Measurements from ENCODE around the gene MX2. TPM values are rescaled to one million over a fixed set of nuclear protein-coding genes. Genes with fewer than 3 reads are reported as not detected.

The MX2 gene, protein sequence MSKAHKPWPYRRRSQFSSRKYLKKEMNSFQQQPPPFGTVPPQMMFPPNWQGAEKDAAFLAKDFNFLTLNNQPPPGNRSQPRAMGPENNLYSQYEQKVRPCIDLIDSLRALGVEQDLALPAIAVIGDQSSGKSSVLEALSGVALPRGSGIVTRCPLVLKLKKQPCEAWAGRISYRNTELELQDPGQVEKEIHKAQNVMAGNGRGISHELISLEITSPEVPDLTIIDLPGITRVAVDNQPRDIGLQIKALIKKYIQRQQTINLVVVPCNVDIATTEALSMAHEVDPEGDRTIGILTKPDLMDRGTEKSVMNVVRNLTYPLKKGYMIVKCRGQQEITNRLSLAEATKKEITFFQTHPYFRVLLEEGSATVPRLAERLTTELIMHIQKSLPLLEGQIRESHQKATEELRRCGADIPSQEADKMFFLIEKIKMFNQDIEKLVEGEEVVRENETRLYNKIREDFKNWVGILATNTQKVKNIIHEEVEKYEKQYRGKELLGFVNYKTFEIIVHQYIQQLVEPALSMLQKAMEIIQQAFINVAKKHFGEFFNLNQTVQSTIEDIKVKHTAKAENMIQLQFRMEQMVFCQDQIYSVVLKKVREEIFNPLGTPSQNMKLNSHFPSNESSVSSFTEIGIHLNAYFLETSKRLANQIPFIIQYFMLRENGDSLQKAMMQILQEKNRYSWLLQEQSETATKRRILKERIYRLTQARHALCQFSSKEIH
- total RNA-seq (2022; extraction: Qiagen RNA extraction; ENCODE audit: low read depth) = 0.02 to 0.08 TPM (median 0.07 TPM) in 4 of 5 replicates, not detected in the other

DNA sequence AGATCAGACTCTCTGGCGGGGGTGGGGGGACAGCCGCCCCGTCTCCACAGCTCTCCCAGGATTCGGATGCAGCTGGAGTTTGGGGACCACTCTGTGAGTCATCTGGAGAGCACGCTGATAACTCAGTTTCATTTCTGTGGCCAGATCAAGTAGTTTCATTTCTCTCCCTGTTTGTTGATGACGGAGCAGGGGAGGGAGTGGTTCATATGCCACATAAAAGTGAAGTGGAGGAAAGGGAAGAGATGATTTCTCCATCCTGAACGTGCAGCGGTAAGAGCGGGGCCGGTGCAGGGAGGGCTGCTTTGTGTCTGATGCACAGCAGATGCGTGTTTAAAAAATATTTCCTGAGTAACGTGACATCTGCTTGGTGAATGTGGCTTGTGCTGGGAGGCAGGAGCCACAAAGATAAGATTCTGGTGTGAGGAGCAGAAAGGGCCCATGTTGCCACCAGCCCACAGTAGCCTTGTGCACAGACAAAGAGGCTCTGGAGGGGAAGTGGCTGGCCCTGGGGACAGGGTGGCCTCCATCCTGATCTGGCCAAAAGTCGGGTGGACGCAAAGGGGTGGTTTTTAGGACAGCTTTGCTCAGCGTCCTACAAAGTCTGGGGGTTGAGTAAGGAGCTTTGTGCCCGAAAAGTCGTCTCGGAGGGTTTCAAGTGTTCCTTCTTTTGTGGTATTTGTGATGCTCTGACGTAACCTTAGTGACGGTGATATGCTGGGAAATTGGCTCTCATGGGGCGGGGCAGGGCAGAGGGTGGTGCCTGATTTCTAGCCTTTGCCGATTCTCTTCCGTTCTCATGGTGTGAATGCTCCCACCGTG is at the start of gene MX2:
Gene MX2, plus strand, starts transcription at position 242 of the 819 bp plus-strand sequence. CDS start 14,880 bp downstream, outside the sequence.

DNA sequence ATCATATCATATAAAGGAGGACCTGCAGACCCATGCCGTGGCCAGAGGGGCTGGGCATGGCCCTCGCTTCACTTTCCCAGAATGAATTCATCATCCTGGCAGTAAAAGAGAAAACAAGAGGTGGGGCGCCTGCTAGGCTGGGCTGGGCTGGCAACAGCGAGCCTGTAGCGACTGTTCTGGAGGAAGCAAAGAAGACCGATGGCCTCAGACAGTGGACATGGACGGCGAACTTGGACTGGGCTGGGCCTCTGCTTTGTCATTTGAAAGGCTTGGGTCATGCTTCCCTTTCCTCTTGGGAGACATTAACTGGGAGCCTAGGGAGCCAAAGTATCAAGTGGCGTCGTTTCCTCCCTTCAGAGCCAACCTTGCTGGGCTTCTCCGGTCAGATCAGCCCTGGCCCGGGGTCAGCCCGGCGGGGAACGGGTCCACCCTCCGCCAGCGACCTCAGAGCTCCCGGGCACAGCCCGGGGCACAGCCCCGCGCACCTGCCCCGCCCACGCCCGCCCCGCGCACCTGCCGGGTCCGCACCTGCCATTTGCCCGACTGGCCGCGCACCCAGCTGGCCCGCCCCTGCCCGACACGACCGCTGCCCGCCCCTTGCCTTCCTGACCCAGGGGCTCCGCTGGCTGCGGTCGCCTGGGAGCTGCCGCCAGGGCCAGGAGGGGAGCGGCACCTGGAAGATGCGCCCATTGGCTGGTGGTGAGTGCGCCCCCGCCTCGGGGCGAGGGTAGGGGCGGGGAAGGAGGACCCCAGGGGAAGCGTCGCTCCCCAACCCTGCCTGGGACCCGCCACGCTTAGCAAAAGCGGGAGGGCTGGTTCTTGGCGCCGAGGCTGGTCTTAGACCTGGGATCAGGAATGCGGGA is 45.4 kb upstream of the MX2 start, which contains the start of gene FAM3B:
Gene FAM3B, plus strand, starts transcription at position 602 of the 863 bp plus-strand sequence. Its CDS starts 79 bp downstream, at position 681.

DNA sequence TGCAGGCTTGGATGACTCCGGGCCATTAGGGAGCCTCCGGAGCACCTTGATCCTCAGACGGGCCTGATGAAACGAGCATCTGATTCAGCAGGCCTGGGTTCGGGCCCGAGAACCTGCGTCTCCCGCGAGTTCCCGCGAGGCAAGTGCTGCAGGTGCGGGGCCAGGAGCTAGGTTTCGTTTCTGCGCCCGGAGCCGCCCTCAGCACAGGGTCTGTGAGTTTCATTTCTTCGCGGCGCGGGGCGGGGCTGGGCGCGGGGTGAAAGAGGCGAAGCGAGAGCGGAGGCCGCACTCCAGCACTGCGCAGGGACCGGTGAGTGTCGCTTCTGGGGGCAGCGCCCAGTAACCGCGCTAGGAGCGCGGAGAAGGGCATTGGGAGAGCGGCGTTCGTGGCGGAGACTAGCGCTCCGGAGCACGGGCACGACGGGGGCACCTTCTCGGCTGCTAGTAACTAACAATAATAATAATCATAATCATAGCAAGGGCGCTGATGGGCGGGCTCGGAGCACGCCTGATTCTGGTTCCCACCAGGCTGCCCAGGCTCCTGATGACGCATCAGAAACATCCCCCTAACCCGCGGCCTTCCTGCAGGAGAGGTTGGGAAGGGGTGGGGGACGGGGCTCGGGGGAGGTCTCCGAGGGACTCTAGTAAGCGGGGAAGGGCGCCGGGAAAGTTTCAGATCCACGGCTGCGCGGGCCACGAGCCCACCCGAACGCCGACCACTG is 64.3 kb downstream of the MX2 start, which contains the start of gene MX1:
Gene MX1, plus strand, starts transcription at position 286 of the 722 bp plus-strand sequence. CDS start 5,832 bp downstream, outside the sequence.

Other genes starting within 250 kb of the MX2 start
- 20.2 to 24.4 TPM (median 22.5 TPM) in 5 replicates for gene BACE2, start 193.9 kb upstream of the MX2 start, total RNA-seq (2022; extraction: Qiagen RNA extraction; ENCODE audit: low read depth)
- not detected in 5 replicates for gene FAM3B, start 45.2 kb upstream of the MX2 start, total RNA-seq (2022; extraction: Qiagen RNA extraction; ENCODE audit: low read depth)
- gene MX1, start 64.2 kb downstream of the MX2 start, total RNA-seq (2022; extraction: Qiagen RNA extraction; ENCODE audit: low read depth) = 1.3 to 2.9 TPM (median 1.6 TPM) in 5 replicates
- gene TMPRSS2, start 146.1 kb downstream of the MX2 start, total RNA-seq (2022; extraction: Qiagen RNA extraction; ENCODE audit: low read depth) = 0.04 TPM in 1 of 5 replicates, not detected in the others

Measured in A549 treated with DMSO at 1 μM for 4 hours (cell line).